ENCODE data around the gene HSPBAP1.
"Not testable (repeated sequence)": the region's sequence is repeated elsewhere in the genome, so short reads cannot be mapped to it uniquely, and the experiment has no call there.

HSPBAP1 gene

DNA sequence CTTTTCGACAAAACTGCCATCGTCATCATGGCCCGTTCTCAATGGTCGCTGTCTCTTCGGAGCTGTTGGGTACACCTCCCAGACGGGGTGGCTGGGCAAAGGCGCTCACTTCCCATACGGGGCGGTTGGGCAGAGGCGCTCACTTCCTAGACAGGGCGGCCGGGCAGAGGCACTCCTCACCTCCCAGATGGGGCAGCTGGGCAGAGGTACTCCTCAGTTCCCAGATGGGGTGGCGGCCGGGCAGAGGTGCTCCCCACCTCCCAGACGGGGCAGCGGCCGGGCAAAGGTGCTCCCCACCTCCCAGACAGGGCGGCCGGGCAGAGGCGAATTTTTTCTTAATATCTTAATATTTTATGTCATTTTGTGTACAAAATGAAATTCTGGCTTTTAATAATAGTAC, 68.5 kb downstream of the HSPBAP1 start:
- Histone ChIP-seq H3K36me3 (ENCODE audit: control insufficient read depth, insufficient read depth, low read length) (peaks cover 13% of the 10 kb centered on the region), H3K4me3 (replicated peaks; ENCODE audit: low read depth, low read length) (no peak overlapping the region), H3K27me3 (replicated peaks; ENCODE audit: control insufficient read depth, insufficient read depth, low read length) (no peaks in the 10 kb centered on the region)
- TF ChIP-seq, protein P1, sequence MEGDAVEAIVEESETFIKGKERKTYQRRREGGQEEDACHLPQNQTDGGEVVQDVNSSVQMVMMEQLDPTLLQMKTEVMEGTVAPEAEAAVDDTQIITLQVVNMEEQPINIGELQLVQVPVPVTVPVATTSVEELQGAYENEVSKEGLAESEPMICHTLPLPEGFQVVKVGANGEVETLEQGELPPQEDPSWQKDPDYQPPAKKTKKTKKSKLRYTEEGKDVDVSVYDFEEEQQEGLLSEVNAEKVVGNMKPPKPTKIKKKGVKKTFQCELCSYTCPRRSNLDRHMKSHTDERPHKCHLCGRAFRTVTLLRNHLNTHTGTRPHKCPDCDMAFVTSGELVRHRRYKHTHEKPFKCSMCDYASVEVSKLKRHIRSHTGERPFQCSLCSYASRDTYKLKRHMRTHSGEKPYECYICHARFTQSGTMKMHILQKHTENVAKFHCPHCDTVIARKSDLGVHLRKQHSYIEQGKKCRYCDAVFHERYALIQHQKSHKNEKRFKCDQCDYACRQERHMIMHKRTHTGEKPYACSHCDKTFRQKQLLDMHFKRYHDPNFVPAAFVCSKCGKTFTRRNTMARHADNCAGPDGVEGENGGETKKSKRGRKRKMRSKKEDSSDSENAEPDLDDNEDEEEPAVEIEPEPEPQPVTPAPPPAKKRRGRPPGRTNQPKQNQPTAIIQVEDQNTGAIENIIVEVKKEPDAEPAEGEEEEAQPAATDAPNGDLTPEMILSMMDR (IDR thresholded peaks at IDR 0.05; ENCODE audit: insufficient read depth, low read length, poor library complexity, severe bottlenecking), result no peak
- no peak for DNase-seq (ENCODE audit: extremely low read depth, insufficient read length)

DNA sequence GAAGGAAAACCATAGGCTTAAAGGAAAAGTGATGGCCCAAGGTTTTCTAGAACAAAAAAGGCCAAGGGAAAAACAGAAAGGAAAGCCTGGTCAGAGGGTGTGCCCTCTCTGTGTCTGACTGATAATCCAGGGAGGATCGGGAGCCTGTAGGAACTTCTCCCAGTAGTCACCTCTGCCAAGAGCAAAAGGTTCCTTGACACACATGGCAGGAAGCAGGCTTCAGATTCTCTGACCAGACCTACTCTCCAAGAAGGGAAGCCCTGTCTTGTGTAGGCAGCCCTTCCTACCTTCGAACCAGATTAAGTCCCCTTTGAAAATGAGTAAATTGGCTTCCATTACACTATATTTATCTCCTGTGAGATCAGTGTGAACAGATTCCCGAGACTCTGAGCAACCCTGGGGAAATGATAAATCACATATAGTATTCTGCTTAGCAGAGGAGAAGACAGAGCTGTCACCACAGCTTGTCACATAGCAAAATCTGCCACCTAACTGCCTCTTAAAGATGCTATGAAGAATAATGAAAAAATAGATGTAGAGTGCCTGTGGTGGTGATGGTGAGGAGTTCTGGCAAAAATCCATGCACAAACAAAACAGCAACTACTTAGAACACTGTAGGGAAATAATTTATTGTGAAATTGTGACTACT, 74.2 kb downstream of the HSPBAP1 start:
- peaks cover 27% of the 10 kb centered on the region for H3K36me3 ChIP-seq (ENCODE audit: control insufficient read depth, insufficient read depth, low read length)
- DNase-seq (ENCODE audit: extremely low read depth, insufficient read length), result no peak
- TF ChIP-seq, protein P1 (IDR thresholded peaks at IDR 0.05; ENCODE audit: insufficient read depth, low read length, poor library complexity, severe bottlenecking), result no peak
- no peaks in the 10 kb centered on the region for H3K27me3 ChIP-seq (replicated peaks; ENCODE audit: control insufficient read depth, insufficient read depth, low read length)
- H3K4me3 ChIP-seq (replicated peaks; ENCODE audit: low read depth, low read length), result no peak overlapping the region

DNA sequence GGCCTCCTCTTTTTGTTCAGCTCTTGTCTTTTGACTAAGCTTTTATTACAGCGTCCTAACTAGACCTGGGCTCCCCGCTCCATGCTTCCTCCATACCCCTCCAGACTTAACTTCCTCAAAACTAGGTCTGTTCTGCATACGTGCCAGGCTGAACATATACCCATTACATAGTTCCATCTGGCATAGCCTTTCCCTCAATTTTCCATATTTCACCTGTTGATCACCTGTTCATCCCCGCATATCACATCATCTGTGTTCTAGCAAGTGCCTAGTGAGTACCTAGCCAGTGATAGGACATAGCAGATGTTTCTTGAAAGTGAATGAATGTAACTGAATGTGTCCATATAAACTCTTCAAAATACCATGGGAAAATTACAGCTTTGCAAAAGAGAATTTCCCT, 77.0 kb downstream of the HSPBAP1 start:
- H3K27me3 ChIP-seq (replicated peaks; ENCODE audit: control insufficient read depth, insufficient read depth, low read length), result no peaks in the 10 kb centered on the region
- TF ChIP-seq, protein P1 (IDR thresholded peaks at IDR 0.05; ENCODE audit: insufficient read depth, low read length, poor library complexity, severe bottlenecking), result no peak
- peaks cover 31% of the 10 kb centered on the region for H3K36me3 ChIP-seq (ENCODE audit: control insufficient read depth, insufficient read depth, low read length)
- no peak for DNase-seq (ENCODE audit: extremely low read depth, insufficient read length)
- no peak overlapping the region for H3K4me3 ChIP-seq (replicated peaks; ENCODE audit: low read depth, low read length)

DNA sequence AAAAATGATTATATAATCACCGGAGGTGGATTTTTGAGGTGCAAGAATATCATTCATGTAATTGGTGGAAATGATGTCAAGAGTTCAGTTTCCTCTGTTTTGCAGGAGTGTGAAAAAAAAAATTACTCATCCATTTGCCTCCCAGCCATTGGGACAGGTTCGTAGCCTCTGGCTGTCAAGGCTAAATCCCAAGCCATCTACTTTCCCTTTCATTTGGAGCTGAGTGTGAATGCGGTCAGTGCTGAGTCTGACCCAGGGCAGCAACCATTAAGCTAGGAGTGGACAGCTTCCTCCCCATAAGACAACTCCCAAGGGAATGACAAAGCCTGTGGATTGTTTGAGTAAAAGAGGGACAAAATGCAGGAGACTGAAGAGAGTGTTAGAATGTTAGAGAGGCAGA, 79.4 kb downstream of the HSPBAP1 start:
- Histone ChIP-seq H3K4me3 (replicated peaks; ENCODE audit: low read depth, low read length) (no peak overlapping the region), H3K27me3 (replicated peaks; ENCODE audit: control insufficient read depth, insufficient read depth, low read length) (no peaks in the 10 kb centered on the region), H3K36me3 (ENCODE audit: control insufficient read depth, insufficient read depth, low read length) (peaks cover 27% of the 10 kb centered on the region)
- no peak for DNase-seq (ENCODE audit: extremely low read depth, insufficient read length)
- TF ChIP-seq, protein P1 (IDR thresholded peaks at IDR 0.05; ENCODE audit: insufficient read depth, low read length, poor library complexity, severe bottlenecking), result no peak

DNA sequence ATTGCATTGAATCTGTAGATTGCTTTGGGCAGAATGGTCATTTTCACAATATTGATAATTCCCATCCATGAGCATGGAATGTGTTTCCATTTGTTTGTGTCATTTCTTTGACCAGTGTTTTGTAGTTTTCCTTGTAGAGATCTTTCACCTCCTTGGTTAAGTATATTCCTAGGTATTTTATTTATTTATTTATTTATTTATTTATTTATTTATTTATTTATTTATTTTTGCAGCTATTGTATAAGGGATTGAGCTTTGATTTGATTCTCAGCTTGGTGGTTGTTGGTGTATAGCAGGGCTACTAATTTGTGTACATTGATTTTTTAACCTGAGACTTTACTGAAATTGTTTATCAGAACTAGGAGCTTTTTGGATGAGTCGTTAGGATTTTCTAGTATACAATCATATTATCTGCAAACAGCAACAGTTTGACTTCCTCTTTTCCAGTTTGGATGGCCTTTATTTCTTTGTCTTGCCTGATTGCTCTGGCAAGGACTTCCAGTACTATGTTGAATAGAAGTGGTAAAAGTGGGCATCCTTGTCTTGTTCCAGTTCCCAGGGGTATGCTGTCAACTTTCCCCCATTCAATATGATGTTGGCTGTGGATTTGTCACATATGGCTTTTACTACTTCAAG, 82.9 kb downstream of the HSPBAP1 start:
- DNase-seq (ENCODE audit: extremely low read depth, insufficient read length), result not testable (repeated sequence)
- peaks cover 12% of the 10 kb centered on the region for H3K36me3 ChIP-seq (ENCODE audit: control insufficient read depth, insufficient read depth, low read length)

DNA sequence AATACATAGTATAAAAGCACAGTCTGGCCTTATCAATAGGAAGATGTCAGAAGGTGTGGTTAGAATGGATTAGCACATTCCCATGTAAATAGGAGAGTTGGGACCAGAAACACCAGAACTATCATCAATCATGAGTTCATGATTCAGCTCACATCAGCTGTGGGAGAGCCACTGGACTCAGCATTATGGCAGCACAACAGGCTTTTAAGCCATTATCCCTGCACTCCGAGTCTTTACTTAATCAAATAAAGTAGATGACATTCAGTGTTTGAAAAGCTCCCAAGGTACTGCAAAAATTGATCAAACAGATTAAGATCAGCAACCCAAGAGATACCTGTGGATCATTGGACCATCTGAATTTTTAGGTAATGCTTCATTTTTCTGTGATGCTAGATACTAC, 88.3 kb downstream of the HSPBAP1 start:
- Histone ChIP-seq H3K27me3 (replicated peaks; ENCODE audit: control insufficient read depth, insufficient read depth, low read length) (no peaks in the 10 kb centered on the region), H3K4me3 (replicated peaks; ENCODE audit: low read depth, low read length) (no peak overlapping the region), H3K36me3 (ENCODE audit: control insufficient read depth, insufficient read depth, low read length) (peaks cover 22% of the 10 kb centered on the region)
- no peak for DNase-seq (ENCODE audit: extremely low read depth, insufficient read length)
- TF ChIP-seq, protein P1 (IDR thresholded peaks at IDR 0.05; ENCODE audit: insufficient read depth, low read length, poor library complexity, severe bottlenecking), result no peak

More for the DNA sequence above, 82.9 kb downstream of the HSPBAP1 start:
- H3K4me3 ChIP-seq (replicated peaks; ENCODE audit: low read depth, low read length); H3K27me3 ChIP-seq (replicated peaks; ENCODE audit: control insufficient read depth, insufficient read depth, low read length): not testable (repeated sequence)
